ENCODE results near the gene UBE2E1.

The UBE2E1 gene

GRCh38 chr3:23797491-23797890 lies 8.3 kb upstream of the UBE2E1 start:
- H3K4me1 ChIP-seq (ENCODE audit: insufficient read depth, low read length), result no peaks in the 10 kb centered on the region
- no peak overlapping the region for H3K9ac ChIP-seq (ENCODE audit: low read depth, low read length)
- H3K36me3 ChIP-seq (ENCODE audit: insufficient read depth, low read depth, low read length), result no peaks in the 10 kb centered on the region
- H3K4me3 ChIP-seq (ENCODE audit: low read length), result no peak overlapping the region
- no peak overlapping the region for H3K27ac ChIP-seq (ENCODE audit: low read length)
- H3K27me3 ChIP-seq (ENCODE audit: insufficient read depth, low read length), result no peaks in the 10 kb centered on the region
- H3K9me3 ChIP-seq (ENCODE audit: insufficient read depth, low read depth, low read length), result no peaks in the 10 kb centered on the region

- Histone ChIP-seq H3K27me3 (ENCODE audit: insufficient read depth, low read length) (no peaks in the 10 kb centered on the region), H3K27ac (ENCODE audit: low read length) (no peak overlapping the region), H3K9me3 (ENCODE audit: insufficient read depth, low read depth, low read length) (no peaks in the 10 kb centered on the region), H3K4me1 (ENCODE audit: insufficient read depth, low read length) (no peaks in the 10 kb centered on the region), H3K36me3 (ENCODE audit: insufficient read depth, low read depth, low read length) (no peaks in the 10 kb centered on the region), H3K9ac (ENCODE audit: low read depth, low read length) (no peak overlapping the region), H3K4me3 (ENCODE audit: low read length) (no peak overlapping the region)
These were observed 7.3 kb upstream of the UBE2E1 start for GRCh38 chr3:23798456-23798855.

- Histone ChIP-seq H3K27ac (ENCODE audit: low read length) (no peak overlapping the region), H3K9ac (ENCODE audit: low read depth, low read length) (no peak overlapping the region), H3K9me3 (ENCODE audit: insufficient read depth, low read depth, low read length) (no peaks in the 10 kb centered on the region), H3K4me3 (ENCODE audit: low read length) (no peak overlapping the region), H3K36me3 (ENCODE audit: insufficient read depth, low read depth, low read length) (no peaks in the 10 kb centered on the region), H3K27me3 (ENCODE audit: insufficient read depth, low read length) (no peaks in the 10 kb centered on the region), H3K4me1 (ENCODE audit: insufficient read depth, low read length) (no peaks in the 10 kb centered on the region)
These were observed 6.9 kb upstream of the UBE2E1 start for GRCh38 chr3:23798876-23799275.

DNA sequence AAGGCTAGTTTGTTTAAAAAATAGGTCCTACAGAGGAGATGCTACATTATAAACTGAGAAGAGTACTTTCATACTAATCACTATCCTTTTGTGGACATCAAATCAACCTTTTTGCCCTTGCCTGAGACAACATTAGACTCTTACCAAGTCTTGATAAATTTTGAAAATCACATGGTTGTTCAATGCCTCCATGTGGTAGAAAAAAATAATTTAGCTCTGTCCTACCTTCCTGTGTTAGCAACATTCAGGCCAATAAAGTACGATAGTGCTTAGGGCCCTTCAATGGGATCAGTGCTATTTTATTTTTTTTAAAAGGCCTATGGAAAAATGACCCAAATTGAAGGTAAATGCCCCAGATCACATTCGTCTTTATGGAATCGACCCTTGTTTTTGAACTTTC lies 5.0 kb upstream of the UBE2E1 start:
- Histone ChIP-seq H3K4me3 (ENCODE audit: low read length) (no peak overlapping the region), H3K27ac (ENCODE audit: low read length) (no peak overlapping the region), H3K9ac (ENCODE audit: low read depth, low read length) (no peak overlapping the region), H3K4me1 (ENCODE audit: insufficient read depth, low read length) (peaks cover 3% of the 10 kb centered on the region; the same call in 1 of the 2 replicates), H3K27me3 (ENCODE audit: insufficient read depth, low read length) (peaks cover 9% of the 10 kb centered on the region; the same call in 1 of the 2 replicates), H3K36me3 (ENCODE audit: insufficient read depth, low read depth, low read length) (no peaks in the 10 kb centered on the region), H3K9me3 (ENCODE audit: insufficient read depth, low read depth, low read length) (no peaks in the 10 kb centered on the region)

DNA sequence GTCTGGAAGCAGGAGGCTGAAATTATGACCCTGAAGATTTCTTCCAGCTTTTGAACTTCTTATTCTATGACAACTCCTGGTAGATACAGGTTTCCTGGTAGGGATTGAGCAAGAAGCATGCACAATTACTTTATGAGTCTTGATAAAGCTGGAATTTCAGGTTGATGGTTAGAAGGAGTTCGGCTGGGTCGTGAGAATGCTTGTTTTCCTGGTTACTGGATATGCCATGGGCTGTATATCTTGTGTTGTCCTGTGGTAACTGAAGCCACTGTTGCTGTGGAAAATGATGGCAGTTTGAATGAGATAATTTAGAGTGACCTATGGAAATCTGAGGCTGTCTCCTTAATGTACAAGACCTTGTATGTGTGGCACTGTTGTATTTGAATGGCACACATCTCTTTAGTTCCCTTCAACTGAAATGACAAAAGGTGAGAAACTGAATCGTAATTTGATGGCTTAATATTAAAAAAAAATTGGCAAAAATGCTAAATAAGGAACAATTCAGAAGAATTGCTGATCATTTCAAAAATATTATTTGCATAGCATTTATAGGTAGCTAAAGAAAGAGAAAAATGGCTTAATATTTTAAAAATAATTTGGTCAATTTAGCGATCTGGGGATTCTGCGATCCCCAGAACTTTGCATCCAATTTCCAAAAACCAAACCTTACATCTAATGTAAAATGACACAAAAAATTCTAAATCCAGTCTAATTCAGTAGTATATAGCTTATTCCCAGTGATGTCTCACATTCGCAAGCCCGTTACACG lies 1.1 kb upstream of the UBE2E1 start:
- Histone ChIP-seq H3K9me3 (ENCODE audit: insufficient read depth, low read depth, low read length) (no peaks in the 10 kb centered on the region), H3K9ac (ENCODE audit: low read depth, low read length) (peak overlapping the region; percentile 73; the same call in 1 of the 2 replicates), H3K27ac (ENCODE audit: low read length) (no peak overlapping the region), H3K4me1 (ENCODE audit: insufficient read depth, low read length) (peaks cover 19% of the 10 kb centered on the region; the same call in 1 of the 2 replicates), H3K4me3 (ENCODE audit: low read length) (peak overlapping the region; percentile 77; the same call in 1 of the 2 replicates), H3K36me3 (ENCODE audit: insufficient read depth, low read depth, low read length) (peaks cover 19% of the 10 kb centered on the region; the same call in 1 of the 2 replicates), H3K27me3 (ENCODE audit: insufficient read depth, low read length) (peaks cover 9% of the 10 kb centered on the region; the same call in 1 of the 2 replicates)

DNA sequence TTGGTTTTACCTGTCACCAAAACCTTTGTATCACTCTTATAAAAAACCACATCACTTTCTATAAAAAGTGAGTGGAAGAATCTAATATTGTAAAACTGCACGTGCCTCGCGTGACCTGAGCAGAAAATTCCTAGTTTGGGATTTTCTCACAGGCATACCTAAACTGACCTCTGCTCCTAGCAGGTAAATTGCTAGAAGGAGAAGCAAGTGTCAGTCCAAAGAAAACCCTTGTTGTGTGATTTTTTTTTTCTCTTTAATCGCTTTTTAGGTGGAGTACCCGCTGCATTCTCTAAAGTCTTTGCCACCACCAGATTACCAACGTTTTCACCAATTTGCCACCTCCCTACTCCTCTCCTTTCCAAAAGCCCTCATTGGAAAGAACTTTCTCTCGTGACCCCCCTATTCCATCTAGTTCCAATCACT lies 534 bp upstream of the UBE2E1 start:
- Histone ChIP-seq H3K9ac (ENCODE audit: low read depth, low read length) (peak overlapping the region; percentile 73; the same call in 1 of the 2 replicates), H3K27ac (ENCODE audit: low read length) (no peak overlapping the region), H3K9me3 (ENCODE audit: insufficient read depth, low read depth, low read length) (no peaks in the 10 kb centered on the region), H3K4me1 (ENCODE audit: insufficient read depth, low read length) (peaks cover 24% of the 10 kb centered on the region; the same call in 1 of the 2 replicates), H3K27me3 (ENCODE audit: insufficient read depth, low read length) (peaks cover 9% of the 10 kb centered on the region; the same call in 1 of the 2 replicates), H3K36me3 (ENCODE audit: insufficient read depth, low read depth, low read length) (peaks cover 19% of the 10 kb centered on the region; the same call in 1 of the 2 replicates), H3K4me3 (ENCODE audit: low read length) (peak overlapping the region; percentile 77)

DNA sequence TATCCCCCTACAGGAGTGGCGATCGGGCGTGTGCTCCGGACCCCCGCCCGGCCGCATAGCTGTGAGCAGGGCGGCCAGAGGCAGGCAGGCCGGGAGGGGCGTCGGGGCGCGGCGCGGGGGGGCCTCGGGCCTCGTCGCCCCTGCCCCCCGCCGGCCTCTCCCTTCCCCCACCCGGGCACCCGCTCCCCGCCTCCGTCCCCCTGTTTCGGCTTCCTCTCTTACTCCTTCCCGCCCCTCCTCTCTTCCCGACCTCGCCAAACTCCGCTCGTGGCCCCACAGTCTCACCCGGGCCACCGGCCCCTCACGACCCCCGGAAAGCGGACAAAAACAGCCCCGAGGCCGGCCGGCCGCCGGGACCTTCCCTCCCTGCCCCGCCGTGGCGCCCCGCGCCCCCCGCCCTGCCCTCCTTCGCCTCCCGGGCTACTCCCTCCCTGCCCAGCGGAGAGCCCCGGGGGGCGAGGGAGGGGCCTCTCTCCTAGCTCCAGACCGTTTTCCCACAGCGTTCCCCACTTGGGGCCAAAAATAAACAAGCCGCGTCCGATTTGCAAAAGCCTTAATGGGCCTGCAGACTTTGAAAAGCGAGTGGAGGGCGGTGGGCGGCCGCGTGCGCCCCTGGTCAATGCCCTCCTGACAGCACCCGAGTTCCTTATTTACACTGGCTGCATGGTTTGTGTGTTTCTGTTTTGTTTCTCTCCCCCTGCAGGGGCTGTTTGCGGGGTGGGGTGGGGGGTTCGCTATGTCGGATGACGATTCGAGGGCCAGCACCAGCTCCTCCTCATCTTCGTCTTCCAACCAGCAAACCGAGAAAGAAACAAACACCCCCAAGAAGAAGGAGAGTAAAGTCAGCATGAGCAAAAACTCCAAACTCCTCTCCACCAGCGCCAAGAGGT lies 1.0 kb downstream of the UBE2E1 start:
- Histone ChIP-seq H3K9me3 (ENCODE audit: insufficient read depth, low read depth, low read length) (no peaks in the 10 kb centered on the region), H3K4me1 (ENCODE audit: insufficient read depth, low read length) (peaks cover 28% of the 10 kb centered on the region; the same call in 1 of the 2 replicates), H3K27me3 (ENCODE audit: insufficient read depth, low read length) (peaks cover 9% of the 10 kb centered on the region; the same call in 1 of the 2 replicates), H3K27ac (ENCODE audit: low read length) (peak overlapping the region; percentile 57), H3K9ac (ENCODE audit: low read depth, low read length) (peak overlapping the region; percentile 79; the same call in 1 of the 2 replicates), H3K4me3 (ENCODE audit: low read length) (peak overlapping the region; percentile 87), H3K36me3 (ENCODE audit: insufficient read depth, low read depth, low read length) (peaks cover 19% of the 10 kb centered on the region; the same call in 1 of the 2 replicates)

GRCh38 chr3:23807424-23808015 lies 1.8 kb downstream of the UBE2E1 start:
- Histone ChIP-seq H3K4me1 (ENCODE audit: insufficient read depth, low read length) (peaks cover 28% of the 10 kb centered on the region; the same call in 1 of the 2 replicates), H3K27ac (ENCODE audit: low read length) (no peak overlapping the region)

GRCh38 chr3:23808525-23808924 lies 2.8 kb downstream of the UBE2E1 start:
- H3K27ac ChIP-seq (ENCODE audit: low read length), result no peak overlapping the region
- no peaks in the 10 kb centered on the region for H3K9me3 ChIP-seq (ENCODE audit: insufficient read depth, low read depth, low read length)
- H3K4me1 ChIP-seq (ENCODE audit: insufficient read depth, low read length), result peaks cover 28% of the 10 kb centered on the region; the same call in 1 of the 2 replicates
- H3K9ac ChIP-seq (ENCODE audit: low read depth, low read length), result no peak overlapping the region
- peaks cover 9% of the 10 kb centered on the region; the same call in 1 of the 2 replicates for H3K27me3 ChIP-seq (ENCODE audit: insufficient read depth, low read length)
- H3K36me3 ChIP-seq (ENCODE audit: insufficient read depth, low read depth, low read length), result peaks cover 31% of the 10 kb centered on the region; the same call in 1 of the 2 replicates
- peak overlapping the region; percentile 20 for H3K4me3 ChIP-seq (ENCODE audit: low read length)

More at GRCh38 chr3:23807424-23808015, 1.8 kb downstream of the UBE2E1 start:
- H3K9ac ChIP-seq (ENCODE audit: low read depth, low read length), result peak overlapping the region; percentile 79; the same call in 1 of the 2 replicates
- H3K27me3 ChIP-seq (ENCODE audit: insufficient read depth, low read length), result peaks cover 9% of the 10 kb centered on the region; the same call in 1 of the 2 replicates
- H3K9me3 ChIP-seq (ENCODE audit: insufficient read depth, low read depth, low read length), result no peaks in the 10 kb centered on the region
- H3K36me3 ChIP-seq (ENCODE audit: insufficient read depth, low read depth, low read length), result peaks cover 24% of the 10 kb centered on the region; the same call in 1 of the 2 replicates
- peak overlapping the region; percentile 87 for H3K4me3 ChIP-seq (ENCODE audit: low read length)

- peak overlapping the region; percentile 86; the same call in 1 of the 2 replicates for H3K9ac ChIP-seq (ENCODE audit: low read depth, low read length)
- H3K9me3 ChIP-seq (ENCODE audit: insufficient read depth, low read depth, low read length), result no peaks in the 10 kb centered on the region
- H3K4me3 ChIP-seq (ENCODE audit: low read length), result peak overlapping the region; percentile 80; the same call in 1 of the 2 replicates
- H3K36me3 ChIP-seq (ENCODE audit: insufficient read depth, low read depth, low read length), result peaks cover 35% of the 10 kb centered on the region; the same call in 1 of the 2 replicates
- H3K27ac ChIP-seq (ENCODE audit: low read length), result no peak overlapping the region
- H3K4me1 ChIP-seq (ENCODE audit: insufficient read depth, low read length), result peaks cover 28% of the 10 kb centered on the region; the same call in 1 of the 2 replicates
- H3K27me3 ChIP-seq (ENCODE audit: insufficient read depth, low read length), result peaks cover 9% of the 10 kb centered on the region; the same call in 1 of the 2 replicates
These were observed 3.5 kb downstream of the UBE2E1 start for GRCh38 chr3:23809294-23809693.

Measured in iPS-20b (cell line).